SU-DHL-6 (cell line): ENCODE measurements around the gene MYO15A.

Experiments
- EZH2phosphoT487 ChIP-seq: fragments of 200-600 bp; sonication (generic), shearing (Covaris generic); conservative IDR thresholded peaks from 2 replicates; pipeline ENCODE4 v1.6.1; 2018; ENCODE audit warnings: mild to moderate bottlenecking, antibody characterized with exemption, low read length, moderate library complexity, mixed read lengths
- TF ChIP-seq, protein P1 (sequence below): fragments of 200-600 bp; sonication (generic); IDR thresholded peaks from one replicate; pipeline ENCODE4 v1.5.1; 2017; ENCODE audit warnings: antibody characterized with exemption, mild to moderate bottlenecking, low read length, moderate library complexity; ENCODE audit not compliant: insufficient read depth, poor library complexity, severe bottlenecking

GRCh38 chr17:18194804-18195203, 86.2 kb downstream of the MYO15A start:
- TF ChIP-seq, protein P1, sequence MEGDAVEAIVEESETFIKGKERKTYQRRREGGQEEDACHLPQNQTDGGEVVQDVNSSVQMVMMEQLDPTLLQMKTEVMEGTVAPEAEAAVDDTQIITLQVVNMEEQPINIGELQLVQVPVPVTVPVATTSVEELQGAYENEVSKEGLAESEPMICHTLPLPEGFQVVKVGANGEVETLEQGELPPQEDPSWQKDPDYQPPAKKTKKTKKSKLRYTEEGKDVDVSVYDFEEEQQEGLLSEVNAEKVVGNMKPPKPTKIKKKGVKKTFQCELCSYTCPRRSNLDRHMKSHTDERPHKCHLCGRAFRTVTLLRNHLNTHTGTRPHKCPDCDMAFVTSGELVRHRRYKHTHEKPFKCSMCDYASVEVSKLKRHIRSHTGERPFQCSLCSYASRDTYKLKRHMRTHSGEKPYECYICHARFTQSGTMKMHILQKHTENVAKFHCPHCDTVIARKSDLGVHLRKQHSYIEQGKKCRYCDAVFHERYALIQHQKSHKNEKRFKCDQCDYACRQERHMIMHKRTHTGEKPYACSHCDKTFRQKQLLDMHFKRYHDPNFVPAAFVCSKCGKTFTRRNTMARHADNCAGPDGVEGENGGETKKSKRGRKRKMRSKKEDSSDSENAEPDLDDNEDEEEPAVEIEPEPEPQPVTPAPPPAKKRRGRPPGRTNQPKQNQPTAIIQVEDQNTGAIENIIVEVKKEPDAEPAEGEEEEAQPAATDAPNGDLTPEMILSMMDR, result no peak
- TF ChIP-seq EZH2phosphoT487, result no peak
